GM18861 (cell line): ENCODE data around the gene CLEC16A.
"Not testable (repeated sequence)": the region's sequence is repeated elsewhere in the genome, so short reads cannot be mapped to it uniquely, and the experiment has no call there.

Experiments used
- ATAC-seq: cut with Tn5 transposase; IDR thresholded peaks from one replicate; pipeline ENCODE4 v1.9.1; 2021; ENCODE audit not compliant: unreplicated experiment

Gene CLEC16A

GRCh38 chr16:10923146-10923649 lies 21.2 kb upstream of the CLEC16A start:
- ATAC-seq = no peak

GRCh38 chr16:10923650-10924214 lies 20.6 kb upstream of the CLEC16A start:
- no peak for ATAC-seq

- ATAC-seq = not testable (repeated sequence)
These were observed 19.1 kb upstream of the CLEC16A start for GRCh38 chr16:10925285-10925684.

- ATAC-seq = no peak
These were observed 18.3 kb upstream of the CLEC16A start for GRCh38 chr16:10926094-10926493.

GRCh38 chr16:10926867-10927266 lies 17.5 kb upstream of the CLEC16A start:
- no peak for ATAC-seq

GRCh38 chr16:10927497-10928112 lies 16.8 kb upstream of the CLEC16A start:
- no peak for ATAC-seq

GRCh38 chr16:10929097-10929496 lies 15.3 kb upstream of the CLEC16A start:
- ATAC-seq = not testable (repeated sequence)

- ATAC-seq = no peak
These were observed 14.3 kb upstream of the CLEC16A start for GRCh38 chr16:10929853-10930754.

GRCh38 chr16:10930755-10931093 lies 13.6 kb upstream of the CLEC16A start:
- no peak for ATAC-seq

- ATAC-seq = no peak
These were observed 13.2 kb upstream of the CLEC16A start for GRCh38 chr16:10931134-10931533.

GRCh38 chr16:10931977-10932632 lies 12.3 kb upstream of the CLEC16A start:
- ATAC-seq = no peak

GRCh38 chr16:10932959-10933710 lies 11.2 kb upstream of the CLEC16A start:
- no peak for ATAC-seq

GRCh38 chr16:10933865-10934264 lies 10.5 kb upstream of the CLEC16A start:
- ATAC-seq = no peak

GRCh38 chr16:10934325-10935107 lies 9.8 kb upstream of the CLEC16A start:
- ATAC-seq = no peak

GRCh38 chr16:10935226-10935915 lies 9.0 kb upstream of the CLEC16A start:
- ATAC-seq = no peak

- ATAC-seq = no peak
These were observed 7.9 kb upstream of the CLEC16A start for GRCh38 chr16:10936272-10936984.

GRCh38 chr16:10937068-10937859 lies 7.1 kb upstream of the CLEC16A start:
- no peak for ATAC-seq

GRCh38 chr16:10938321-10938720 lies 6.0 kb upstream of the CLEC16A start:
- no peak for ATAC-seq
